Measurements from ENCODE around the gene ANGPTL8.

Gene ANGPTL8

GRCh38 chr19:11264452-11265176, 25.2 kb downstream of the ANGPTL8 start:
- DNase-seq, result no peak

DNA sequence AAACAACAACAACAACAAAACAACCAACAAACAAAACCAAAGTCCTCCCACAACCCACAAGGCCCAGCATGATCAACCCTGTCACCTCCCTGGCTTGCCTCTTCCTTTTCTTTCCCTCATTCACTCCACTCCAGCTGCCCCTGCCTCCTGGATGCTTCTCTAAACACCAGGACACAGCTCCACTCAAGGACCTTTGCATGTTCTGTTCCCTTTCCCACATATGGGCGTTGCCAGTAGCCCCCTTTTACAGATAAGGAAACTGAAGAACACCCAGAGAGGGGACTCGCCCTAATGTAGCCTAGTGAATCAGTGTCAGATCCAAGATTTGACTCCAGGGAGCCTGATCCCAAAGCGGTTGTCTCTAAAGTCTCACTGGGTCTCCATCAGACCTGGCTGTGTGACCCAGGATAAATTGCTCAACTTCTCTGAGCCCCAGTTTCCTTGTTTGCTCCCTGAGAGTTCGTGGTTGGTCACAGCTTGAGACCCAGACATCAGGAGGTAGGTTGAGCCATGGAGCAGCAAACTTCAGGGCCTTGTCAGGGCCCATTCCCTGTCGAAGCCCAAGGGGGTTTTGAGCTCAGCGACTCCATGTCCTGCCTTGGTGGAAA, 25.9 kb downstream of the ANGPTL8 start:
- no peak for DNase-seq

- DNase-seq, result no peak
Observed at GRCh38 chr19:11265785-11266236, 26.4 kb downstream of the ANGPTL8 start.

DNA sequence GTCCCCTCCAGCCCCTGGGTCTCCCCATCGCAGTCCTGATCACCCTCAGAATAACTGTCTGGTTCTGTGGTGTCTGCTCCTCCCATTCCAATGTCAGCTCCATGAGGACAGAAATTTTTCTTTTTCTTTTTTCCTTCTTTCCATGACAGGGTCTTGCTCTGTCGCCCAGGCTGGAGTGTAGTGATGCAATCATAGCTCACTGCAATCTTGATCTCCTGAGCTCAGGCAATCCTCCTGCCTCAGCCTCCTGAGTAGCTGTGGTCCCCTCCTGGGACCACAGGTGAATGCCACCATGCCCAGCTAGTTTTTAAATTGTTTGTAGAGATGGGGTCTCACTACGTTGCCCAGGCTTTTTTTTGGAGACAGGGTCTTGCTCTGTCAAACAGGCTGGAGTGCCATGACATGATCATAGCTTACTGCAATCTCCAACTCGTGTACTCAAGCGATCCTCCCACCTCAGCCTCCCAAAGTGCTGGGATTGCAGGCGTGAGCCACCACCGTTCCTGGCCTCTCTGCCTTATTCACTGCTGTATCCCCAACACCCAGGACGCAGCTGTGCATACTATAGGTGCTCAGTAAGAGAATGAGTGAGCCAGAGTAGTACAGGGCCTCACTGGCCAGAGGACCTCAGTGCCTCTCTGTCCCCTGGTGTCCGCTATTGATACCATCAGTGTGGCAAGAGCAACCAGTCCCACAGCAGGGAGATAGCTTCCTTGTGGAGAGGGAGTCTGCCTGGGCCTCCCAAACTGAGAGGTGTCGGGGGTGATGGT, 28.1 kb downstream of the ANGPTL8 start:
- DNase-seq, result no peak

GRCh38 chr19:11268783-11269267, 29.4 kb downstream of the ANGPTL8 start:
- no peak for DNase-seq

GRCh38 chr19:11269408-11269807, 30.0 kb downstream of the ANGPTL8 start:
- no peak for DNase-seq

GRCh38 chr19:11273296-11273695, 33.9 kb downstream of the ANGPTL8 start:
- no peak for DNase-seq

DNA sequence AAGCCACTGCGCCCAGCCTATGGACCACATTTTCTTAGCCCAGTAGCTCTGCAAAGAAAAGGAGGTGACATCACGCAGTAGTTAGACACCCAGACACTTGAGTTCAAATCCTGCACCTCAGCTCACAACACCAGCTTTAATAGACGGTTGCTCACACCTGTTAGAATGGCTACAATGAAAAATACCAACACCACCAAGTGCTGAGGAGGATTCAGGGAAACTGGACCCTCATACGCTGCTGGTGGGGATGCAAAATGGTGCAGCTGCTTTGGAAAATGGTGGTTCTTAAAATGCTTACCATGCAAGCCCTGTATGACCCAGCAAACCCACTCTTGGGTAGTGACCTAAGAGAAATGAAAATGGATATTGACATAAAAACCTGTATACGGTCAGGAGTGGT, 34.6 kb downstream of the ANGPTL8 start:
- no peak for DNase-seq

DNA sequence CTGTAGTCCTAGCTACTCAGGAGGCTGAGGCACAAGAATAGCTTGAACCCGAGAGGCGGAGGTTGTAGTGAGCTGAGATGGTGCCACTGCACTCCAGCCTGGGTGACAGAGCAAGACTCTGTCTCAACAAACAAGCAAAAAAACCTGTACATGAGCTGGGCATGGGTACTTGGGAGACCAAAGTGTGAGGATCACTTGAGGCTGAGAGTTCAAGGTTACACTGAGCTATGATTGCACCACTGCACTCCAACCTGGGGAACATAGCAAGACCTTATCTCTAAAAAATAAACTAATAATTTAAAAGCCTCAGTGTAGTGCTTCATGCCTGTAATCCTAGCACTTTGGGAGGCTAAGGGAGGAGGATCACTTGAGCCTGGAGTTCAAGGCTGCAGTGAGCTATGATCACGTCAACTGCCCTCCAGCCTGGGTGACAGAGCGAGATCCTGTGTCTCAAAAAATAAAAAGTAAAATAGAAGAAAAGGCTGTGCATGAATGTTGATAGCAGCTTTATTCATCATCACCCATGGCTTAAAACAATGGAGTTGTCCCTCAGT, 35.2 kb downstream of the ANGPTL8 start:
- DNase-seq, result no peak

GRCh38 chr19:11278670-11279069, 39.3 kb downstream of the ANGPTL8 start:
- no peak for DNase-seq

- DNase-seq, result peak; percentile 29
Observed at GRCh38 chr19:11279505-11280236, 40.3 kb downstream of the ANGPTL8 start.

GRCh38 chr19:11281356-11282049, 42.1 kb downstream of the ANGPTL8 start:
- no peak for DNase-seq

DNA sequence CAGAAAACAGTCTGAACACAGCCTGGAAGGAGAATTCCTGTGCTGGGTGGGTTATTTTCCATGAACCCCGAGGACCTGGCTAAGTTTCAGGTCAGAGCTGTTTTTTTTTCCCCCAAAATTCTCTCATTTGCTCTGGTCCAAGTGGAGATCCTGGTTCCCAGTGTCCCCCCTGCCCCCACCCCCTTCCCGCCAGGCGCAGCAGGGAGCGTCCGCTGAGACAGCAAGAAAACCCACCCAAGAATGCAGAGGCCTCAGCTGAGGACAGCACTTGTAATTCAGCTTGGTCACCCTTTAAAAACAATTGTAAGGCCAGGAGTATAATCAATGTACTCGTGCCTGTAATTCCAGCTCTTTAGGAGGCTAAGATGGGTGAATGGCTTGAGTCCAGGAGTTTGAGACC, 45.1 kb downstream of the ANGPTL8 start:
- DNase-seq, result no peak

DNA sequence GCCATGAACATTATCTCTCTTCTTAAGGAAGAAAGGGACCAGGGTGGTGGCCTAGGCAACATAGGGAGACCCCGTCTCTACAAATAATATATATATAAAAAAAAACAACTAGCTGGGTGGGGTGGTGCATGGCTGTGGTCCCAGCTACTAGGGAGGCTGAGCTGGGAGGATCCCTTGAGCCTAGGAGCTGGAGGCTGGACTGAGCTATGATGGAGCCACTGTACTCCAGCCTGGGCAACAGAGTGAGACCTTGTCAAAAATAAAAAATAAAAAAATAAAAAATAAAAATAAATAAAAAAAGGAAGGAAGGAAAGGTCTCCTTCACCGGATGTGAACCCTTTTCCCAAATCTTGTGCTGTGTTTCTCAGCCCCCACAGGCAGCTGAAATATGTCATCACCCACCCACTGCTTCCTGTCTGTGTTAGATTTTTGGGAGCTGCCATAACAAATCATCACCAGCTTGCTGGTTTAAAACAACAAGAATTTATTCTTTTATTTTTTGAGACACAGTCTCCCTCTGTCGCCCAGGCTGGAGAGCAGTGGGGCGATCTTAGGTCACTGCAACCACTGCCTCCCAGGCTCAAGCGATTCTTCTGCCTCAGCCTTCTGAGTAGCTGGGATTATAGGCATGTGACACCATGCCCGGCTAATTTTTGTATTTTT, 47.0 kb downstream of the ANGPTL8 start:
- DNase-seq, result no peak

DNA sequence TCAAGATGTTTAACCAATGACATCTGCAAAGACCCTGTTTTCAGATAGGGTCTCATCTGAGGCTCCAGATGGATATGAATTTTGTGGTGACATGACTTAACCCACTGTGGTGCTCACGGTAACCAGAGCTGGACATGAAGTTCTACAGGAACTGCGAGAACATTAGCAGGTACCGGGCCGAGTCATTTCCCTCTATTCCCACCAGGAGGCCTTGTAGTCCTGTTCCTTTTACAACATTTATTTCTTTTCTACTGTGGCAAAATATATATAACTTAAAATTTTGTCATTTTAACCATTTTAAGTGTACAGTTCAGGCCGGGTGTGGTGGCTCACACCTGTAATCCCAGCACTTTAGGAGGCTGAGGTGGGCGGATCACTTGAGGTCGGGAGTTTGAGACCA, 48.9 kb downstream of the ANGPTL8 start:
- no peak for DNase-seq

- DNase-seq, result no peak
Observed at GRCh38 chr19:11290256-11290655, 50.8 kb downstream of the ANGPTL8 start.

- no peak for DNase-seq
Observed at GRCh38 chr19:11291415-11291814, 52.0 kb downstream of the ANGPTL8 start.
